Neutrophil (primary cell): Measurements from ENCODE around the gene PXK.

Source experiments
- H3K27ac ChIP-seq: fragments of 200-600 bp; sonication (generic); 2 replicates; pipeline ENCODE4 v1.5.1; 2016; ENCODE audit warnings: mild to moderate bottlenecking, moderate library complexity
- H3K27me3 ChIP-seq: fragments of 200-600 bp; sonication (generic); 2 replicates; pipeline ENCODE4 v1.6.0; 2016; ENCODE audit warnings: mild to moderate bottlenecking
- H3K36me3 ChIP-seq: fragments of 200-600 bp; sonication (generic); 2 replicates; pipeline ENCODE4 v1.5.1; 2017
- H3K4me1 ChIP-seq, 2 experiments: fragments of 200-600 bp in 1 of 2; sonication (generic) in 1 of 2; 1 replicate in 1 of 2; 2 replicates in 1 of 2; pipeline versions ENCODE4 v1.5.1 to v1.6.1; 2013 to 2016; ENCODE audit warnings: low read depth in 1 of 2, low read length in 1 of 2, mild to moderate bottlenecking in 1 of 2, moderate library complexity in 1 of 2; ENCODE audit not compliant: control insufficient read depth in 1 of 2, insufficient read depth in 1 of 2
- H3K4me3 ChIP-seq, 2 experiments: fragments of 200-600 bp in 1 of 2; sonication (generic) in 1 of 2; 1 replicate in 1 of 2; 2 replicates in 1 of 2; pipeline ENCODE4 v1.5.1; 2013 to 2016; ENCODE audit warnings: low read depth in 1 of 2, low read length in 1 of 2, mild to moderate bottlenecking in 1 of 2, moderate library complexity in 1 of 2
- H3K9me3 ChIP-seq: fragments of 200-600 bp; sonication (generic); 2 replicates; pipeline ENCODE4 v1.5.1; 2016
- TF ChIP-seq, protein P1 (sequence below): fragments of 200-600 bp; sonication (generic); IDR thresholded peaks from 2 replicates; pipeline ENCODE4 v1.5.1; 2016; ENCODE audit warnings: antibody characterized with exemption

PXK gene

GRCh38 chr3:58471025-58471887 is 138.6 kb downstream of the PXK start:
- no peak overlapping the region for H3K4me3 ChIP-seq
- no peaks in the 10 kb centered on the region for H3K36me3 ChIP-seq
- no peaks in the 10 kb centered on the region for H3K9me3 ChIP-seq
- TF ChIP-seq, protein P1, sequence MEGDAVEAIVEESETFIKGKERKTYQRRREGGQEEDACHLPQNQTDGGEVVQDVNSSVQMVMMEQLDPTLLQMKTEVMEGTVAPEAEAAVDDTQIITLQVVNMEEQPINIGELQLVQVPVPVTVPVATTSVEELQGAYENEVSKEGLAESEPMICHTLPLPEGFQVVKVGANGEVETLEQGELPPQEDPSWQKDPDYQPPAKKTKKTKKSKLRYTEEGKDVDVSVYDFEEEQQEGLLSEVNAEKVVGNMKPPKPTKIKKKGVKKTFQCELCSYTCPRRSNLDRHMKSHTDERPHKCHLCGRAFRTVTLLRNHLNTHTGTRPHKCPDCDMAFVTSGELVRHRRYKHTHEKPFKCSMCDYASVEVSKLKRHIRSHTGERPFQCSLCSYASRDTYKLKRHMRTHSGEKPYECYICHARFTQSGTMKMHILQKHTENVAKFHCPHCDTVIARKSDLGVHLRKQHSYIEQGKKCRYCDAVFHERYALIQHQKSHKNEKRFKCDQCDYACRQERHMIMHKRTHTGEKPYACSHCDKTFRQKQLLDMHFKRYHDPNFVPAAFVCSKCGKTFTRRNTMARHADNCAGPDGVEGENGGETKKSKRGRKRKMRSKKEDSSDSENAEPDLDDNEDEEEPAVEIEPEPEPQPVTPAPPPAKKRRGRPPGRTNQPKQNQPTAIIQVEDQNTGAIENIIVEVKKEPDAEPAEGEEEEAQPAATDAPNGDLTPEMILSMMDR: no peak
- H3K27ac ChIP-seq: no peak overlapping the region
- peaks cover 22% of the 10 kb centered on the region for H3K27me3 ChIP-seq
- H3K4me1 ChIP-seq: peaks cover 0 to 4% of the 10 kb centered on the region in 2 experiments

DNA sequence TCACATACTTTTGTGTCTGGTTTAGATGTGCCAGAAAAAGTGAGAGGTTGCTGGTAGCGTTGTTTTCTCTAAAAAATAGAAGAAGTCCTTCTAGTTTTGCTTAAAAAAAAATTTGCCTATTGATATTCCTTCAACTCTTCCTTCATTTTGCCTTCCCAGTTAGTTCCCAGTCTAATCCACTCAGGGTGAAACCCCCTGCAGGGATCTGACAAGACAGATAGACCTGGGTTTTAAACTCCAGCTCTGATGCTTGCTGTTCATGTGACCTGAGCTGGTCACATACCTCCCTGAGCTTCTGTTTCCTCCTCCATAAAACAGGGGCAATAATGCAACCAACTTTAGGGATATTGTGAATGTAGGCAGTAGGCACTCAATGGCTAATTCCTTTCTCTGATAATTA is 140.6 kb downstream of the PXK start:
- no peak overlapping the region for H3K4me3 ChIP-seq
- peaks cover 0 to 4% of the 10 kb centered on the region in 2 experiments for H3K4me1 ChIP-seq
- H3K9me3 ChIP-seq: no peaks in the 10 kb centered on the region
- TF ChIP-seq, protein P1: no peak
- no peaks in the 10 kb centered on the region for H3K36me3 ChIP-seq
- H3K27me3 ChIP-seq: peaks cover 22% of the 10 kb centered on the region
- no peak overlapping the region for H3K27ac ChIP-seq

- H3K27ac ChIP-seq: no peak overlapping the region
- no peak overlapping the region for H3K4me3 ChIP-seq
- H3K27me3 ChIP-seq: peaks cover 22% of the 10 kb centered on the region
- no peaks in the 10 kb centered on the region for H3K36me3 ChIP-seq
- peaks cover 0 to 4% of the 10 kb centered on the region in 2 experiments for H3K4me1 ChIP-seq
- no peaks in the 10 kb centered on the region for H3K9me3 ChIP-seq
- TF ChIP-seq, protein P1: no peak
Observed at GRCh38 chr3:58474348-58474911, 141.7 kb downstream of the PXK start.

DNA sequence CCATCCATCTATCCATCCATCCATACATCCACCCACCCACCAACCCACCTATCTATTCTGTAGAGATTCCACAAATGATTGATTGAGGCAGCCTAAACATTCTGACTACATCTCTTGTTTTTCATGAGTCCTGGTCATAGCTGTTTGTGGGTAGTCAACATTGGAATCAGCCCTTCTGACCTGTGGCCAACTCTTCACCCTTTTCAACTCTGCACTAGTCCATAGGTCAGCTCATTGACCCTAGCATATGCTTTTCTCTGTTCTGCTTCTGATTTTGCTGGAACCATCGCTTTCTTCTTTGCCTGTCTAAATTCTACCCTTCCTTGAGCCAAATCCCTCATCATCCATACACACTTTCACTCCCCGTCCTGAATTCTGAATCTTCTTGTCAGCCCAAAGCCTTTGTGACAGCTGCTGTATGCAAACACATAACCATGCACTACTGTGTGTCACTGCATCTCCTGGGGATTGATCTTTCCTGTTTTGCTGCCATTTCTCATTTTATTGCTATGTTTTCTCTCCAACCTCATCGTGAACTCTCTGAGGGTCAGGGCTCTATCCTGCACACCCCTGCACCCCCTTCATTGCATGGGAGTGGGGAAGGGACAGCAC is 142.4 kb downstream of the PXK start:
- TF ChIP-seq, protein P1: no peak
- peaks cover 0 to 4% of the 10 kb centered on the region in 2 experiments for H3K4me1 ChIP-seq
- H3K4me3 ChIP-seq: no peak overlapping the region
- H3K27ac ChIP-seq: no peak overlapping the region
- H3K27me3 ChIP-seq: peaks cover 22% of the 10 kb centered on the region
- no peaks in the 10 kb centered on the region for H3K36me3 ChIP-seq
- H3K9me3 ChIP-seq: no peaks in the 10 kb centered on the region
